Kidney (tissue), 14 donors: ENCODE data around the gene GALNS. TPM values are rescaled to one million over a fixed set of nuclear protein-coding genes. Genes with fewer than 3 reads are reported as not detected.

Experiments used
- DNase-seq, 5 donors: peaks; one replicate each; pipeline ENCODE4 v3.0.0-alpha.2; 2013 to 2020
- FAIRE-seq: peaks from 2 replicates; lab custom pipeline; 2012; peaks lifted over from hg19 to GRCh38; lab: Jason Lieb, UNC
- H3K27ac ChIP-seq, 2 donors: one replicate each; pipeline ENCODE4 v1.7.0; 2013; ENCODE audit warnings: low read depth in 2 of 2, low read length in 2 of 2, inconsistent platforms in 1 of 2
- H3K27me3 ChIP-seq: one replicate; pipeline ENCODE4 v1.7.1; 2013; ENCODE audit warnings: low read length, inconsistent platforms; ENCODE audit not compliant: control insufficient read depth, insufficient read depth
- H3K36me3 ChIP-seq, 3 donors: one replicate each; pipeline versions ENCODE4 v1.7.0 to v1.7.1; 2013; ENCODE audit warnings: low read length in 3 of 3, control low read depth in 1 of 3, inconsistent platforms in 1 of 3; ENCODE audit not compliant: insufficient read depth in 3 of 3, control insufficient read depth in 2 of 3
- H3K4me1 ChIP-seq, 3 donors: one replicate each; pipeline versions ENCODE4 v1.7.0 to v1.7.1; 2013; ENCODE audit warnings: low read length in 3 of 3, inconsistent platforms in 1 of 3, low read depth in 1 of 3; ENCODE audit not compliant: control insufficient read depth in 2 of 3, insufficient read depth in 2 of 3
- H3K4me3 ChIP-seq, 3 donors: one replicate each; pipeline versions ENCODE4 v1.7.0 to v1.8.1; 2013; ENCODE audit warnings: low read length in 3 of 3, control low read depth in 1 of 3, inconsistent platforms in 1 of 3
- H3K9ac ChIP-seq, 3 donors: one replicate each; pipeline versions ENCODE4 v1.7.0 to v1.7.1; 2013; ENCODE audit warnings: low read length in 3 of 3, control low read depth in 1 of 3, inconsistent platforms in 1 of 3
- H3K9me3 ChIP-seq, 3 donors: one replicate each; pipeline versions ENCODE4 v1.7.0 to v1.7.1; 2013; ENCODE audit warnings: low read length in 3 of 3, control low read depth in 1 of 3, inconsistent platforms in 1 of 3; ENCODE audit not compliant: control insufficient read depth in 2 of 3, insufficient read depth in 1 of 3
- intact Hi-C: fragments of 100-400 bp; cut with DNase I; formaldehyde crosslinking; loops from one replicate; pipeline ENCODE4 v1.11.1; 2022
- polyA plus RNA-seq: library from polyadenylated mRNA; stranded (reverse); fragments of 350-450 nt; fragmentation: Illumina TruSeq; extraction: RNeasy Lipid Tissue Mini Kit (QIAGEN cat#74804); gene quantifications from one replicate; pipeline ENCODE4 v1.2.3, GENCODE V29; 2014; ENCODE audit warnings: low read depth, low replicate concordance; ENCODE audit not compliant: insufficient read depth
- total RNA-seq: library from RNA; stranded (reverse); fragmentation: NEBNext Ultra II Directional; extraction: Animal tissue kit (Norgen Biotek cat#: 25700); gene quantifications from one replicate; pipeline ENCODE4 v1.2.1, GENCODE V29; 2021
- TF ChIP-seq, protein P1 (sequence below): IDR thresholded peaks from 3 replicates; pipeline ENCODE4 v1.5.1; 2012; ENCODE audit warnings: mild to moderate bottlenecking, moderate library complexity, borderline replicate concordance; ENCODE audit not compliant: insufficient read depth; ENCODE audit errors: extremely low read depth
- donor health status: control.
- donor health status: control.
- donor health status: control.
- donor health status: control.
- donor health status: control.
- donor health status: DM: yes; HTN: yes; CAD: no.
- donor health status: Normal renal cell carcinoma (clear cell type).

The GALNS gene
- total and polyA plus RNA-seq, 2 donors from 2014 or later = 15.8 to 37.2 TPM

DNA sequence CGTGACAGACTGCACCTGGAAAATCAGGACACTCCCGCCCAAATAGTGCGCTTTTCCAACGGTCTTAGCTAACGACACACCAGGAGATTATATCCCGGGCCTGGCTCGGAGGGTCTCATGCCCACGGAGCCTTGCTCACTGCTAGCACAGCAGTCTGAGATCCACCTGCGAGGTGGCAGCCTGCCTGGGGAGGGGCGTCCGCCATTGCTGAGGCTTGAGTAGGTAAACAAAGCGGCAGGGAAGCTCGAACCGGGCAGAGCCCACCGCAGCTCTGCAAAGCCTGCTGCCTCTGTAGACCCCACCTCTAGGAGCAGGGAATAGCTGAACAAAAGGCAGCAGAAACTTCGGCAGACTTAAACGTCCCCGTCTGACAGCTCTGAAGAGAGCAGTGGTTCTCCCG, 5.1 kb downstream of the GALNS start:
- Histone ChIP-seq H3K27me3 (no peaks in the 10 kb centered on the region), H3K9ac (no peak overlapping the region), H3K9me3 (no peaks in the 10 kb centered on the region), H3K27ac (no peak overlapping the region), H3K4me1 (peaks cover 0 to 7% (median 0%) of the 10 kb centered on the region in 3 donors), H3K36me3 (no peaks in the 10 kb centered on the region), H3K4me3 (no peak overlapping the region)
- no peak for DNase-seq
- FAIRE-seq = no peak
- intact Hi-C loops = no loop called here
- TF ChIP-seq, protein P1, sequence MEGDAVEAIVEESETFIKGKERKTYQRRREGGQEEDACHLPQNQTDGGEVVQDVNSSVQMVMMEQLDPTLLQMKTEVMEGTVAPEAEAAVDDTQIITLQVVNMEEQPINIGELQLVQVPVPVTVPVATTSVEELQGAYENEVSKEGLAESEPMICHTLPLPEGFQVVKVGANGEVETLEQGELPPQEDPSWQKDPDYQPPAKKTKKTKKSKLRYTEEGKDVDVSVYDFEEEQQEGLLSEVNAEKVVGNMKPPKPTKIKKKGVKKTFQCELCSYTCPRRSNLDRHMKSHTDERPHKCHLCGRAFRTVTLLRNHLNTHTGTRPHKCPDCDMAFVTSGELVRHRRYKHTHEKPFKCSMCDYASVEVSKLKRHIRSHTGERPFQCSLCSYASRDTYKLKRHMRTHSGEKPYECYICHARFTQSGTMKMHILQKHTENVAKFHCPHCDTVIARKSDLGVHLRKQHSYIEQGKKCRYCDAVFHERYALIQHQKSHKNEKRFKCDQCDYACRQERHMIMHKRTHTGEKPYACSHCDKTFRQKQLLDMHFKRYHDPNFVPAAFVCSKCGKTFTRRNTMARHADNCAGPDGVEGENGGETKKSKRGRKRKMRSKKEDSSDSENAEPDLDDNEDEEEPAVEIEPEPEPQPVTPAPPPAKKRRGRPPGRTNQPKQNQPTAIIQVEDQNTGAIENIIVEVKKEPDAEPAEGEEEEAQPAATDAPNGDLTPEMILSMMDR = no peak

DNA sequence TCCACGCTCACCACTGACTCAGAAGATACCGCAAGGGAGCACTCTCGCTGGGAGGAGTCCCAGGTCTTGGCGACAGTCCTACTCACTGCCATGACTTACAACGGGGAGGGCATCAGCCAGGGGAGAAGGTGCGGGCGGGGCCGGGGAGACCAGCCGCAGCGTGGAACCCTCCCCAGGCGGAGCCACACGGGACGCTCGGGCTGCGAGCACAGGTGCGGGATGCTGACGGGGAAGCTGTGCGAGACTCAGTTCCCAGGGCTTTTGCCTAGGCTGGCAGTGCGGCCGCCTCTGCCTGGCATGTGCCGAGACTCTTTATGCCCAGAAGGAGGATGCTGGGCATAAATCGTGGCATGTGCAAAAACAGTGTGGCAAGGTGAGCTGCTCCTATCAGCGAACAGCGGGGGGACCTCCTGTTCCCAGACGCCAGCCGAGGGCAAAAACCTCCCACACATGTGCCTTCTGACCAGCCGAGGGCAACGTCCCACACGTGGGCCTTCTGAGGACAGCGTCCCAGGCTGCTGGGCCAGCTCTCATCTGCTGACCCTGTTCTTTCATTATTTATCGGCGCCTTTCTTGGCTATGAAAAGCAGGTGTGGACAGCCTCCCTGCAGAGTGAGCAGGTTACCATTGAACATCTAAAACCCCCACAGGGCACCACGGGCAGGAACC, 6.1 kb downstream of the GALNS start:
- Histone ChIP-seq H3K4me3 (no peak overlapping the region), H3K27ac (no peak overlapping the region), H3K9ac (no peak overlapping the region), H3K9me3 (no peaks in the 10 kb centered on the region), H3K4me1 (peaks cover 0 to under 1% (median 0%) of the 10 kb centered on the region in 3 donors), H3K36me3 (no peaks in the 10 kb centered on the region), H3K27me3 (no peaks in the 10 kb centered on the region)
- TF ChIP-seq, protein P1 = no peak
- FAIRE-seq (no peak), DNase-seq (no peak)
- intact Hi-C loops = no loop called here

DNA sequence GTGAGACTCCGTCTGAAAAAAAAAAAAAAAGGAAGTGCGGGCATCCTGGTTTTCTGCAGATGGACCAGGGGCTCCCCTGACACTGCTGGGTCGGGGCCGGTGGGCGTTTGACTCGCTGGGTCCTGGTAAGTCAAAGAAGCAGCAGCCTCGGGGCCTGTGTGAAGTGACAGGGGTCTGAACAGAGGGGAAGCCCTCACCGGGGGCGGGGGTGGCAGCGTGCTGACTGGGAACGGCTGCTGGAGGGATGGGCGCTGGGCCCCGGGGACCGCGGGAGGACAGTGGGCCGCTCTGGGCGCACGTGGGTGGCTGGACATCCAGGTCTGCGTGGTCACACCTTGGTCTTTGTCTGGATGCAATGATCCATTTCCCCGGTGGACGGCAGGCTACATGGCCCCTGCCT, 8.2 kb downstream of the GALNS start:
- Histone ChIP-seq H3K27ac (no peak overlapping the region), H3K36me3 (no peaks in the 10 kb centered on the region), H3K9me3 (no peaks in the 10 kb centered on the region), H3K9ac (no peak overlapping the region), H3K27me3 (no peaks in the 10 kb centered on the region), H3K4me1 (no peaks in the 10 kb centered on the region), H3K4me3 (no peak overlapping the region)
- FAIRE-seq = no peak
- TF ChIP-seq, protein P1 = no peak
- intact Hi-C loops = no loop called here
- DNase-seq = no peak
